RWPE2 (cell line): ENCODE results near the gene SLC39A7.

Experiments used
- ATAC-seq: fragments of 200-7000 bp; cut with Tn5 transposase; 3 replicates; pipeline ENCODE4 v1.9.1; 2021; ENCODE audit warnings: low read depth
- DNase-seq: peaks from one replicate; pipeline ENCODE4 v3.0.0-alpha.2; 2020; ENCODE audit warnings: low spot score
- H3K27ac ChIP-seq: fragments of 450-650 bp; 2 replicates; pipeline ENCODE4 v1.5.1; 2017; ENCODE audit warnings: mild to moderate bottlenecking; ENCODE audit not compliant: poor library complexity, severe bottlenecking
- H3K27me3 ChIP-seq: fragments of 250-450 bp; sonication (Bioruptor Pico); 2 replicates; pipeline ENCODE4 v1.5.1; 2021; ENCODE audit warnings: mild to moderate bottlenecking, moderate library complexity; ENCODE audit not compliant: insufficient read depth, poor library complexity, severe bottlenecking
- H3K36me3 ChIP-seq: fragments of 250-450 bp; sonication (Bioruptor Pico); 2 replicates; pipeline ENCODE4 v1.5.1; 2020; ENCODE audit warnings: low read depth, mild to moderate bottlenecking, moderate library complexity
- H3K4me1 ChIP-seq: fragments of 250-450 bp; sonication (Bioruptor Pico); 2 replicates; pipeline ENCODE4 v1.5.1; 2021; ENCODE audit warnings: mild to moderate bottlenecking, moderate library complexity; ENCODE audit not compliant: insufficient read depth, poor library complexity, severe bottlenecking
- H3K4me3 ChIP-seq: fragments of 250-450 bp; sonication (Bioruptor Pico); 2 replicates; pipeline ENCODE4 v1.5.1; 2021; ENCODE audit warnings: mild to moderate bottlenecking, moderate library complexity; ENCODE audit not compliant: severe bottlenecking
- H3K9me3 ChIP-seq: fragments of 250-450 bp; sonication (Bioruptor Pico); 2 replicates; pipeline ENCODE4 v1.5.1; 2021; ENCODE audit warnings: mild to moderate bottlenecking, moderate library complexity; ENCODE audit not compliant: severe bottlenecking
- TF ChIP-seq, protein P1 (sequence below): fragments of 450-650 bp; IDR thresholded peaks from one replicate; pipeline ENCODE4 v1.5.1; 2017; ENCODE audit warnings: mild to moderate bottlenecking, moderate library complexity; ENCODE audit not compliant: poor library complexity, severe bottlenecking

SLC39A7 gene

DNA sequence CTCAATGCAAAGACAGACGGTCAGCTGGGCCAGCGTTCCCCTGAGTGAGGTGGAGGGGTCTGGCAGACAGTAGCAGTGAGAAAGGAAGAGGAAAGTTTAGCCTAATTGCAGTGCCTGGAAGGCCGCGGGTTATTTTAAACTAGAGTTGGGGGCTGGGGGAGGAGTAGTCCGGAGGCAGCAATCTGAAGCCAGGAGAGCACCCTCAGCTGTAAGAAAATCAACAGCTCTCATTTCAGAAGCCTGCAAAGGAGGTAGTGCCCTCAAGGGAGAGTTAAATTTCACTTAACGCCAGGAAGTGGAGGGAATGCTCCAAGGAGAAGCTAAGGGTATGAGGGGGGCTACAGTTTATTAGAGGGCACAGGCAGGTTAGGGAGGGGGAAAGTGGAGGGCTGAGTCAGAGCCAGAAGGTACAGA lies 34.6 kb downstream of the SLC39A7 start:
- no peaks in the 10 kb centered on the region for H3K4me1 ChIP-seq
- H3K9me3 ChIP-seq = no peaks in the 10 kb centered on the region
- no peak overlapping the region for H3K27ac ChIP-seq
- no peaks in the 10 kb centered on the region for H3K36me3 ChIP-seq
- no peaks in the 10 kb centered on the region for H3K27me3 ChIP-seq
- TF ChIP-seq, protein P1, sequence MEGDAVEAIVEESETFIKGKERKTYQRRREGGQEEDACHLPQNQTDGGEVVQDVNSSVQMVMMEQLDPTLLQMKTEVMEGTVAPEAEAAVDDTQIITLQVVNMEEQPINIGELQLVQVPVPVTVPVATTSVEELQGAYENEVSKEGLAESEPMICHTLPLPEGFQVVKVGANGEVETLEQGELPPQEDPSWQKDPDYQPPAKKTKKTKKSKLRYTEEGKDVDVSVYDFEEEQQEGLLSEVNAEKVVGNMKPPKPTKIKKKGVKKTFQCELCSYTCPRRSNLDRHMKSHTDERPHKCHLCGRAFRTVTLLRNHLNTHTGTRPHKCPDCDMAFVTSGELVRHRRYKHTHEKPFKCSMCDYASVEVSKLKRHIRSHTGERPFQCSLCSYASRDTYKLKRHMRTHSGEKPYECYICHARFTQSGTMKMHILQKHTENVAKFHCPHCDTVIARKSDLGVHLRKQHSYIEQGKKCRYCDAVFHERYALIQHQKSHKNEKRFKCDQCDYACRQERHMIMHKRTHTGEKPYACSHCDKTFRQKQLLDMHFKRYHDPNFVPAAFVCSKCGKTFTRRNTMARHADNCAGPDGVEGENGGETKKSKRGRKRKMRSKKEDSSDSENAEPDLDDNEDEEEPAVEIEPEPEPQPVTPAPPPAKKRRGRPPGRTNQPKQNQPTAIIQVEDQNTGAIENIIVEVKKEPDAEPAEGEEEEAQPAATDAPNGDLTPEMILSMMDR = no peak
- DNase-seq (no peak), ATAC-seq (no peak)
- H3K4me3 ChIP-seq = no peak overlapping the region

DNA sequence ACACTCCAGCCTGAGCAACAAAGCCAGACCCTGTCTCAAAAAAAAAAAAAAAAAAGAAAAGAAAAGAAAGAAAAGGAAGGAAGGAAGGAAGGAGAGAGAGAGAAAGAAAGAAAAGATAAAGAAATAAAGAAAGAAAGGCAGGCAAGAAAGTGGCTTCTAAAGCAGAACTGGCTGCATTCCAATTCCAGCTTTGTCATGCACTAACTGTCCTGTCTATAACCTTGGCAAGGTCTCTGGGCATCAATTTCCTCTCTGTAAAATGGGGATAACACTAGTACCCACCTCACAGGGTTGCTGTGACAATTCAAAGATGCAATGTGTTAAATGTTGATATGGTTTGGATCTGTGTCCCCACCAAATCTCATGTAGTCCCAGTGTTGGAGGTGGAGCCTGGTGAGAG lies 35.7 kb downstream of the SLC39A7 start:
- TF ChIP-seq, protein P1 = no peak
- Histone ChIP-seq H3K9me3 (no peaks in the 10 kb centered on the region), H3K4me1 (no peaks in the 10 kb centered on the region), H3K27me3 (no peaks in the 10 kb centered on the region), H3K36me3 (no peaks in the 10 kb centered on the region), H3K4me3 (no peak overlapping the region), H3K27ac (no peak overlapping the region)
- DNase-seq (no peak), ATAC-seq (no peak)

DNA sequence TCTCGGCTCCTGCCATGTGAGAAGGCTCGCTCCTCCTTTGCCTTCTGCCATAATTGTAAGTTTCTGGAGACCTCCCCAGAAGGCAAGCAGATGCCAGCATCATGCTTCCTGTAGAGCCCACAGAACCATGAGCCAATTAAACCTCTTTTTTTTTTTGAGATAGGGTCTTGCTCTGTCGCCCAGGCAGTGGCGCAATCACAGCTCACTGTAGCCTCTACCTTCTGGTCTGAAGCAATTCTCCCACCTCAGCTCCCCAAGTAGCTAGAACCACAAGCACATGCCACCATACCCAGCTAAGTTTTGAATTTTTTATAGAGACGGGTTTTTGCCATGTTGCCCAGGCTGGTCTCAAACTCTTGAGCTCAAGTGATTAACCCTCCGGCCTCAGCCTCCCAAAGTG lies 36.2 kb downstream of the SLC39A7 start:
- Histone ChIP-seq H3K9me3 (no peaks in the 10 kb centered on the region), H3K4me3 (no peak overlapping the region), H3K27ac (no peak overlapping the region), H3K4me1 (no peaks in the 10 kb centered on the region), H3K27me3 (no peaks in the 10 kb centered on the region), H3K36me3 (no peaks in the 10 kb centered on the region)
- TF ChIP-seq, protein P1 = no peak
- no peak for DNase-seq
- no peak for ATAC-seq

DNA sequence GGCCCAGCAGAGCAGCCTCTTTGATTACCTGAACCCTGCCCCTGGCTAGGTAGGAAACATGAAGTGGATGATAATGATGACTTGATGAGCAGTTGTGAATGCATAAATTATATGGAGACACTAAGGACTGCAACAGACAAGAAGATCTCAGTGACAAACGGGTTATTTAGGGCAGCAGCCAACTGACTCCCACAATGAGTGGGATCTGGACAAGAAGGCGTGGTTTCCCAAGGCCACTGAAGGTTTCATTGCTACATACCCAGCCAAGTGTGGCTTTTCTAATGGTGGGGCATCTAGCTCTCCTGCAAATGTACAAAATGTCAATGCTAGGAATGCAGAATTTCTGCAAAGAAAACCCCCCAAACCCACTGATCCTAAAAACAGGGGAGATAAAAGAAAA lies 37.1 kb downstream of the SLC39A7 start:
- no peak for DNase-seq
- Histone ChIP-seq H3K27ac (no peak overlapping the region), H3K9me3 (no peaks in the 10 kb centered on the region), H3K27me3 (no peaks in the 10 kb centered on the region), H3K4me3 (no peak overlapping the region), H3K4me1 (no peaks in the 10 kb centered on the region), H3K36me3 (no peaks in the 10 kb centered on the region)
- no peak for ATAC-seq
- TF ChIP-seq, protein P1 = no peak

DNA sequence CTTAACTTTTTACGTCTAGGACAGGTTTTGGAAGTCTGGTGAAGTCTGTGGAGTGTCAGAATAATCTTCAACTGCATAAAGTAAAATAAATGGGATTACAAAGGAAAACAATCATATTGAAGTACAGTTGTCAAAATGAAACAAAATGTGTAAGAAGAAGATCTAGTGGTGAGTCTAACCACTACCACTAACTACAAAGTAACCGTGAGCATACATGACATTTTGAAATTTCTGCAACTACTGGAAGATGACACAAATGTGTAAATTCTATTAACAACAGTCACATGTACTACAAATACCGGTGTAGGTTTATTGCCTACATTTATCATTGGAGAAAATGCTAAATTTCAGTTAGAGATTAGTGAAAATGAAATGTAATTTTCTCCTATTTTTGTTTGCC lies 41.3 kb downstream of the SLC39A7 start:
- no peak for DNase-seq
- no peak for ATAC-seq
- TF ChIP-seq, protein P1 = no peak
- H3K36me3 ChIP-seq = no peaks in the 10 kb centered on the region
- no peak overlapping the region for H3K27ac ChIP-seq
- no peaks in the 10 kb centered on the region for H3K27me3 ChIP-seq
- no peaks in the 10 kb centered on the region for H3K9me3 ChIP-seq
- H3K4me1 ChIP-seq = no peaks in the 10 kb centered on the region
- no peak overlapping the region for H3K4me3 ChIP-seq
